GM18526 (cell line): ENCODE data around the gene GUCA2A.

Source experiments
- POLR2A ChIP-seq: IDR thresholded peaks from 3 replicates; pipeline ENCODE4 v1.6.1; 2011; ENCODE audit not compliant: insufficient read length; ENCODE audit errors: extremely low read depth

GUCA2A gene

DNA sequence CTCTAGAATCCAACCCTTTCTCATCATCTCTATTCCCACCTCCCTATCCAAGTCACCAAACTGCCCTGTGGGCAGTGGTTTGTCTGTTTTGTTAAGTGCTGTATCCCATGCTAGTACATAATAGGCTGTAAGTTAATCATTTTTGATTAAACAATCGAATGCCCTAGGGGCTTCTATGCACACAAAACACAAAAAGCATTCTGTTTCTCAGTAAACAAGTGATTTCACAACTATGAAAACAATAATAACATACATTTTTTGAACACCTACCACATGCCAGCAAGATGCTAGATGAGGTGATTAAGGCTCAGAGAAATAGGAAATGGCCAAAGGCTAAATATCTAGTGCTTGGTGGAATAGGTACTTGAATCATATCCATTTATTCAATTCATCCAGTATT is 16.4 kb downstream of the GUCA2A start:
- TF ChIP-seq POLR2A = no peak

DNA sequence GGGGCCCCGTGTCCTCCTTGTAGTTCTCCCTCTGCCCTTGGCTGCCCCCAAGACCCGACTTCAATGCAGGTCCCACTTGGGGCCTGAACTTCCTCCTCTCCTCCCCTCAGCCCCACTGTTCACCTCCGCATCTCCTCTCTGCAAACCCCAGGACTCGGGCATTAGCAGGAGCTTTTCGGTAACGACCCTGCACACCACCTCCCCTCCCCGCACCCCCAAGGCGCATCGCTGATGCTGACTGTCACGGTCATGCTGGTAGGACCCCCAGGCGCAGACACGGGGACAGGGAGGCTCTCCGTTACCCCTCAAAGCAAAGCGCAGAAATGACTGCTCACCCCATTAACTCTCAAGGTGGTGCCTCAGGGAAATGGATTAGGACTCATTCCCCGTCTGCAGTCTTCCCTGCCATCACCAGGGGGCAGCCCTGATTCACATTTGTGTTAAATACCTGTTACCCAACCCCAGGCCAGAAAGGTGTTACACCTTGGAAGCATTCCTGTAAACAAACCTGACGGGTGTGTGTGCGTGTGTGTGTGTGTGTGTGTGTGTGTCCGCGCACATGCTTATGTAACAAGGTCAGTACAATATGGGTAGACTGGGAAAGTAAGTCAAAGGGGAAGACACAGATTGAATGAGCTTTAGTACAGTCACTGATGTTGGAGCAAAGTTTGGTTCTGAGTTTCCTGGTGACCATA is 17.8 kb downstream of the GUCA2A start:
- no peak for TF ChIP-seq POLR2A

DNA sequence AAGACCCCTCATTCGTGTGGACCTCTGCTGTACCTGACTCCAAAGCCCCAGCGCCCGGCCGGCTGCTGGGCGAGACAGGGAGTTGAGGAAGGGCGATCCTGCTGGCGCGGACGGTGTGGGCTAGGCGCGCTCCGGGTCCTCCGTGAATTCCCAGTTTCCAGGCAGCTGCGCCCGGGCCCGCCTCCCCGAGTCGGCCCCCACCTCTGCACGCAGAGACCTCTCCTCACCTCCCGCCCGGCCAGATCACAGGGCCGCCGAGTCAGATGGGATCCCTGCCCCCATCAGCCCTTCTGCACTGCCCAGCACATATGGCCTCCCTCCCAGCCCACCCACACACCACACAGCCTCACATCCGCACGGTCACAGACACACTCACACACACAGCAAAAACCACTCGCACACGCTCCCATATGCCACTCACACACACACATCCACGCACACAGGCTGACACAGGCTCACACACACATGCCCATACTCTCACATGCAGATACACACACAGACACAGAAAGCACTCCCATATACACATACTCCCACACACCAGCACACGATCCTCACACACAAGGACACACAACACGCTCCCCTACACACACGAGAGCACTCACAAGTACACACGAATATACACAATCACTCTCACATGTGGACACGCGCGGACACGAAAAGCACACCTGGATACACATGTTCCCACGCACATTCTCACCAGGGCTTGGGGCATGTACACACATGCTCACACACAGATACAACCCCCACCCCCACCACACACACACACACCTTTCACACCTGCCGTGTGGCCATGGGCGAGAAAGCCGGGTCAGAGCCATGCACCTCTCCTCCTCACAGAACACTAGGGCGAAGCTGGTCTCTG is 18.6 kb downstream of the GUCA2A start:
- no peak for TF ChIP-seq POLR2A

DNA sequence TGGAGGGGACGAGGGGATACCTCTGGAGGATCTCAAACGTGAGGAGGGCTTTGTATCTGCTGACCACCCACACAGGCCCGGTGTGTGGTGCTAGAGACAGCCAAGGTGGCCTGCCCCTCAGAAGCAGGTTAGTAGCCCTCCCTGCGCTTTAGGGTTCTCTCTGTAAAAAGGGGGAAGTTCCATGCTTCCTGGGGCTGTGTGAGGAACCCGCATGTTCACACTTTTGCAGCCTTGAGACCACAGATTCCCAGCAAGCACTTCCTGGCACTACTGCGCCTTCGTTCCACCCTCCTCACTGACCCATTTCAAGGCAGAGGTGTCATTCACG is 19.2 kb downstream of the GUCA2A start:
- TF ChIP-seq POLR2A = no peak

DNA sequence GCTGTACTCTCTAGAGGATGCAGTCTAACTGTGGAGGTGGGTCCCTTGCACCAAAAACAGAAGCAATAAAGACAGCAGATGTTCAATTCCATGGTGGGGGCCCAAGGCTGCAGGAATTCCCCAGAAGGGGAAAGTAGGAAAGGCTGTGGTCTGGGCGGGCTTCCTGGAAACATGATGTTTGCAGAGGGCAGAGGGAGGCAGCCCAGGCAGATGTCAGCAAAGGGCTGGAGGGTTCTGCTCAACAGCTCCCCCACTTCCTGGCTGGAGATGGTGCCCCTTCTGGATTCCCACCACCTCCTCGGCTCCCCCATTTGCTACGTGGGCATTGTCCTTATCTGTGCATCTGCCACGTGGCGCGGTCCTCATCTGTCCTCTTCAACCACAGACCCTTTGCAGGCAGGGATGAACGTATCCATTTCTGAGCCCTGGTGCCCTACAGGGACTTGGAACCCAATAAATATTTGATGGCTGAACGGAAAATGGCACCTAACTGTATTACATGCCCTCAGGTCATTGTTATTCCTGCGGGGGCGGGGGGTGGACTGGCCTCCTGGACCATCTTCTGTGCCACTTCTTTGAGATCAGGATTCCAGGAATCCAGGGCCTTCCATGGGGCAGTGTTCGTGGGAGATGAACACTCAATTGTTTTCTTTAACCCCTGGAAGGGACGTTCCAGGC is 19.7 kb downstream of the GUCA2A start:
- no peak for TF ChIP-seq POLR2A

DNA sequence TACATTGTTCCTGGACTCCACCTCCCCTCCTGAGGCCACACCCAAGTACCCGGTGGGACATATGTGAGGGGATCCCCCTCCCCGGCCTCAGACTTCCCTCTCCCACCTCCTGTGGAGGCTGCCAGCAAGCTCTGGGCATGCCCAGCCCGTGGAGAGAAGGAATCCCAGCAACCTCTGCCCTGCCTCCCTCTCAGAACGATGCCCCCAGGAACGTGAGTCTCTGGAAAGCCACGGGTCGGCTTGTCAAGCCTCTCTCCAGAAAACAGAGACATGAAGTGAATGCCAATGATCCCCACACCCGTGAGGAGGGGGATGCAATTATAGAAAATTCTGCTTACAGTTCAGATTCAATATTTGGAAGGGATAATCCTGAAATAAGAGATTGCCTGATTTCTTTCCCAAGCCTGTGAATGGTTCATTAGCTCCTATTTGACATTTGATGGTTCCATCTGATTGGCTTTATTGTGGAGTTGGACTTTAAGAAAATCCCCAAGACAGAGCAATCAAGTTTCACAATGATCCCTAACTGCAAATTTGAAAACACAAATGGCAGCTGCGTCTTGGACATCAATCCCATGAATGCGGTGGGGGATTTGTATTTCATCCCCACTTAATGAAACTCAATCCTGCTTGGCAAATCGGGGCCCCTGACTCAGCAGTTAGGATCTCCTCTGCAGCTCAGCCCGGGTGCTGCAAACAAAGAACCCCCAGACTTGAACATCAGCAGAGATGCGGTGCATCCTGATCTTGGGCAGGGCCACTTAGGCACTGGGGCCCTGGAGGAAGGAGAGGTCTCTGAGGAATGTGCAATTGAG is 20.4 kb downstream of the GUCA2A start:
- TF ChIP-seq POLR2A = no peak

DNA sequence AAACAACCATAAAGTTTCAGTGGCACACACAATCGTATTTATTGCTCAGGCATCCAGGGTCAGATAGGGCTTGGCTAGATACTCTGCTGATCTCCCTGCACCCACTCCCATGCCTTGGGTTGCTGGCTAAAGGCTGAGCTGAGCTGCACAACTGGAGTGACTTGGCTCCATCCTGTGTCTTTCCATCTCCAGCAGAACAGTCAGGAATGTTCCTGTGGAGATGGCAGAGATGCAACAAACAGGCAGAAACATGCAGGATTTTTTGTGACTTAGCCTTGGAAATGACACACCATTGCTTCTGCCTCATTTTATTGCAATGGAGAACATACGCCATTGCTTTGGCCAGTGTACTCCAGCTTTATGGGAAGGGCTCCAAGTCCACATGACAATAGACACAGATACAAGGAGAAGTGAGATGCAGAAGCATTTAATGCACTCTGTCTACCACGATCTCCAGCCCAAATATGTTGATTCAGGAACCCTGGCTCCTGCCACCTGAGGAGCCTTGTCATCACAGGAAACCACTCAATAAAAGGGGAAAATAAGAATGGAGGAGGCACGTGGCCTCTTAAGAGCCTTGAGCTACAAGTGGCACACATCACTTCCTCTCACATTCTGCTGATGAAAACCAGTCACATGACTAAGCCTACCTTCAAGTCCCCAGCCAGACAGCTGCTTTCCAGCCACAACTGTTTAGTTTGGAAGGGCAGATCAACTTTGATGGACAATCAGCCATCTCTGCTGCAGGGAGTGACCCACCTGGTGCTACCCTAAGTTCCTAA is 21.5 kb downstream of the GUCA2A start:
- TF ChIP-seq POLR2A = no peak

DNA sequence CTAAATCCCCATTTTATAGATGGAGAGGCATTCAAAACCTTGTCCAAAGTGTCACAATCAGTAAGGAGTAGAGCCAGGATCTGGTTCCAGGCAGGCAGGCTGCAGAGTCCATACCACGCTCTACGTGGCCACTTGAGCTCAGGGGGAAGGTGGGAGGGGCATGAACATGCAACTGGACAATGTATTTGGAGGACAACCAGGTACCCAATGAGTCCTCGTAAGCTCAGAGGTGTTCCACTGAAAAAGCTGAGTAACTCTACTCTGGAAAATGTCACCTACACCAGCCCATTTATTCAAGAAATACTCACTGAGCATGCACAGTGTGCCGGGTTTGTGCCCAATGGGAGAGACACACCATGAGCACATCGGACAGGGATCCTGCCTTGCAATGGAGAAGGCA is 22.6 kb downstream of the GUCA2A start:
- no peak for TF ChIP-seq POLR2A

DNA sequence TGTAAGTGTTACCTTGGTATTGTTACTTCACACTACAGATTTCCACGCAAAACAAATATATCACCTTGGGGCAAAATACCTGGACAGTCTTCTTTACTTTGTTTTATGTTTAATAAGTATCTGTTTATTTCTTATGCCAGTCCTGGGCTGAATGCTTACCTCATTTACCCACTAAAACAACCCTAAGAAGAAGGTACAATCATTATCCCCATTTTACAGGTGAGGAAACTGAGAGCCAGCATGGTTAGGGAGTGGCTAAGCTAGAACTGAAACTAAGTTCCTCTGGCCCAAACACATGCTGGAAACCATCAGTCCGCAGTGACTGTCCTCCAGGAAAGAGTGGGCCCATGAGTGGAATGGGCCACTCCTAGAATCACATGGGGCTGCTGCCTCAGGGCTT is 24.4 kb downstream of the GUCA2A start:
- TF ChIP-seq POLR2A = no peak

DNA sequence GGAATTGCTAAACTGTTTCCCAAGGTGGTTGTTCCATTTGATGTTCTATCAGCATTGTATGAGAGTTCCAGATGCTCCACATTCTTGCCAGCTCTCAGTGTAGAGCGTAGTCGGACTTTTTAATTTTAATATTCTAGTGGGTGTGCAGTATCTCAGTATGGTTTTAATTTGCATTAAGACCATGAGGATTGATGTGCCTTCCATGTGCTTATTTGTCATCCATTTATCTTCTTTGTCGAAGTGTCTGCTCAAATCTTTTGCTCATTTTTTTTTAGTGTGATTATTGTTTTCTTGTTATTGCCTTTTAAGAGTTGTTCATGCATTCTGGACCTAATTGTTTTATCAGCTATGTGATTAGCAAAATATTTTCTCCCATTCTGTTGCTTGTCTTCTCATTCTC is 25.1 kb downstream of the GUCA2A start:
- TF ChIP-seq POLR2A = no peak

DNA sequence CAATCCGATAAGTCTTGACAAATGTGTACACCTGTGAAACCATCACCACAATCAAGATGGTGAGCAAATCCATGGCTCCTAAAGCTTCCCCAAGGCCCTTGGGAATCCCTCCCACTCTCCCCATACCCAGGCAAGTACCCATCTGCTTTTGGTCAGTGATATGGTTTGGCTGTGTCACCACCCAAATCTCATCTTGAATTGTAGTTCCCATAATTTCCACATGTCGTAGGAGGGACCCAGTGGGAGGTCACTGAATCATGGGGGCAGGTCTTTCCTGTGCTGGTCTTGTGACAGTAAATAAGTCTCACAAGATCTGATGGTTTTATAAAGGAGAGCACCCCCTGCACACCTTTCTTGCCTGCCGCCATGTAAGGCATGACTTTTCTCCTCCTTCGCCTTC is 26.0 kb downstream of the GUCA2A start:
- no peak for TF ChIP-seq POLR2A

DNA sequence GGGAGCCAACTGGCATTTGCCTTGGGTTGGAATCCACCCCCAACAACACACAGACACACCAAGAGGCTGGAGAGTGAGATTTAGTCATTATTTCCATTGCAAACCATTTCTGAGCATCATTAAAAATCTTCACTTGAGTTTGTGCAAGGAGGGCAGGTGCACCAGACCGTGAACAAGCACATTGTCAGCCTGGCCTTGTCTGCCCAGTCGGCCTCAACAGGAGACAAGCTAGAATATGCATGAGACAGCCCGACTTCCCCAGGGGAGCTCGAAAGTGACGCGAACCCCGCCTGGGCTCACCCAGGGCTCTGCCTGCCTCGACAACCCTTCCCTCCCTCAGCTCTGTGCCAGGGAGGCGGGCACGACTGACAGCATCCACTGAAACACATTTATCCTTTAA is 26.8 kb downstream of the GUCA2A start:
- no peak for TF ChIP-seq POLR2A

DNA sequence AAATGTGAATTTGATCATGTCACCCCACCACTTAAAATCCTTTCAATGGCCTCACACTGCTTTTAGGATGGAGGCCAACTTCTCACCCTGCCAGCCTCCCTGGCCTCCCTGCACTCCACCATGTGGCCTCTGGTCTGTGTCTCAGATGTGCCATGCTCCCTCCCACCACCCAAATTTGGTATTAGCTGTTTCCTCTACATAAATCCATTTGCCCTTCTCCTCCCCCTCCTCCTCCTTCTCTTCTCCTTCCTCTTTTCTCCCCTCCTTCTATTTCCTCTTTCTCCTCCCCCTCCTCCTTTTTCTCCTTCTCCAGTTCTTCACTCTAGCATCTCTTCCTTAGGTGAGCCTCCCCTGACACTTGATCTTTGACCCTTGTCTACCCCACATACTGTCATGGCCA is 28.1 kb downstream of the GUCA2A start:
- TF ChIP-seq POLR2A = no peak

DNA sequence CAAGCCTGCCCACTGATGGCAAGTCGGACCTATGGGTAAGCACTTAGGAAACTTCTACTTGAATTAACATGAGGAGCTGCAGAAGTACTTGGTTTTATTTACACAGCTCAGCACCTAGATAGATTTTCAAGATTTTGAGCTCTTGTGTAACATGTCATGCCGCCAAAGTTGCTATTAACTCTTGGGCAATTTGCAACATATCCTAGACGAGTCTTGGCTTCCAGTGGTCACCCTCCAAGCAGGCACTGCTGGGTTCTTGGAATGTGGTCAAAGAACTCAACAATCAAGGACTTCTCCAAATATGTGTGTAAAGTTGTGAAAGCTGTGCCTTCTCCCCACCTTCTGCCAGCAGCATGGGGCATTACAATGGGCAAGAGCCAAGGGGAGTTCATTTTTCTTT is 29.1 kb downstream of the GUCA2A start:
- TF ChIP-seq POLR2A = no peak

DNA sequence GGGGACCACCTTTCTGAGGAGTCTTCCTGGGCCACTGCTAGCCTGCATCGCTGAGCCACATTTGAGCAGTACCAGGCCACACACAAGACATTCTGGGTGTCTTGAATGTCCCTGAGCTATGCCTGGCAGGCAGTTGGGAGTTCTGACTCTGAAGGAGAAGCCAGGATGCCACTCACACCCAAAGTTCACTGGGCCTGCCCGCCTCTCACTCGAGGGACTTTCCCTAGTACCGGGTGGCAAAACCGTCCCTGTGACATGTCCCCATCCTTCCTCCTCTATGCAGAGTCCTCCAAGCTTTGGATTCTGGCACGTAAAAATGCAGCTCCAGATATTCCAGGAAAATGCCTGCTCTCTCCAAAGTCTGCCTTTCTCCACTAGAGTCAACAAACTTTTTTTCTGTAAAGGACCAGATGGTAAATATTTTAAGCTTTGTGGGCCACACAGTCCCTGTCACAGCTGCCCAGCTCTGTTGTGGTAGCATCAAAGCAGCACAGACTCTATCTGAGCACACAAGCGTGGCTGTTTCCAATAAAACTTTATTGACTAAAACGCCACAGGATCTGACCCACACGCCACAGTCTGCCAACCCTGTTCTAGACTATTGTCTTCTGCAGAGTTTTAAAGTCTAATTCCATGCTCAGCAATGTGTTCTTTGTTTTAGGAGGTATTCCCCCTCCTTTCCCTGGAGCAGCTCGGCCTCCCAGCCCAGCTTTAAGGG is 30.6 kb downstream of the GUCA2A start:
- no peak for TF ChIP-seq POLR2A

DNA sequence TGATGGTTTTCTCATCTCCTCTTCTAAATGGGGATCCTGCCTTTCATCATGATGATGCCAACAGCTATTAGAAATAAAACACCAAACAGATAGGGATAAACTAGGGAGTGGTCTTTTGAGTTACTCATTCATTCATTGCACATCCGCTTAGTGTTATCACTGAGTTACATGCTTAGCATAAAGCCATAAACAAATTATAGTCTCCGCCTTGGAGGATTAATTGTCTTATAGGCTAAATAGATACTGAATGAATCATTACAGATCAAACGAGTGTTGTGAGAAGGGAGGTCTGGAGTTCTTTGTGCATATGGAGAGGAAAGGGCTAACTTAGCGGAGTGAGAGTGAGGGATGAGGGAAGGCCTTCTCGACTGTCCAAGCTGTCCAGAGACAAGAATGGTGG is 31.2 kb downstream of the GUCA2A start:
- TF ChIP-seq POLR2A = no peak
